ENCODE measurements around the gene GAK.

Gene GAK

GRCh38 chr4:870951-871350 is 61.2 kb downstream of the GAK start:
- no peak for DNase-seq (ENCODE audit: low read depth)

- DNase-seq (ENCODE audit: low read depth) = no peak
These were observed 62.3 kb downstream of the GAK start for GRCh38 chr4:869776-870175.

GRCh38 chr4:868421-868820 is 63.7 kb downstream of the GAK start:
- no peak for DNase-seq (ENCODE audit: low read depth)

- no peak for DNase-seq (ENCODE audit: low read depth)
These were observed 64.4 kb downstream of the GAK start for GRCh38 chr4:867526-868250.

- DNase-seq (ENCODE audit: low read depth) = no peak
These were observed 65.2 kb downstream of the GAK start for GRCh38 chr4:866761-867390.

GRCh38 chr4:866068-866760 is 65.9 kb downstream of the GAK start:
- no peak for DNase-seq (ENCODE audit: low read depth)

GRCh38 chr4:865572-865971 is 66.5 kb downstream of the GAK start:
- DNase-seq (ENCODE audit: low read depth) = no peak

GRCh38 chr4:865121-865465 is 67.0 kb downstream of the GAK start:
- DNase-seq (ENCODE audit: low read depth) = no peak

- no peak for DNase-seq (ENCODE audit: low read depth)
These were observed 67.5 kb downstream of the GAK start for GRCh38 chr4:864456-865120.

- no peak for DNase-seq (ENCODE audit: low read depth)
These were observed 71.6 kb downstream of the GAK start for GRCh38 chr4:860561-860960.

- DNase-seq (ENCODE audit: low read depth) = no peak
These were observed 72.6 kb downstream of the GAK start for GRCh38 chr4:859496-859895.

- no peak for DNase-seq (ENCODE audit: low read depth)
These were observed 73.2 kb downstream of the GAK start for GRCh38 chr4:858831-859451.

GRCh38 chr4:858041-858481 is 74.1 kb downstream of the GAK start:
- DNase-seq (ENCODE audit: low read depth) = no peak

GRCh38 chr4:857461-857860 is 74.7 kb downstream of the GAK start:
- DNase-seq (ENCODE audit: low read depth) = no peak

GRCh38 chr4:856225-856901 is 75.8 kb downstream of the GAK start:
- DNase-seq (ENCODE audit: low read depth) = no peak

- no peak for DNase-seq (ENCODE audit: low read depth)
These were observed 76.3 kb downstream of the GAK start for GRCh38 chr4:855880-856224.

GRCh38 chr4:854356-854755 is 77.8 kb downstream of the GAK start:
- DNase-seq (ENCODE audit: low read depth) = no peak

GRCh38 chr4:853416-853781 is 78.7 kb downstream of the GAK start:
- no peak for DNase-seq (ENCODE audit: low read depth)

- no peak for DNase-seq (ENCODE audit: low read depth)
These were observed 80.2 kb downstream of the GAK start for GRCh38 chr4:851701-852430.

GRCh38 chr4:850323-850945 is 81.7 kb downstream of the GAK start:
- DNase-seq (ENCODE audit: low read depth) = no peak

Measured in non-pigmented ciliary epithelial cell (primary cell).